NCI-H2196 (cell line): ENCODE data around the gene FALEC.

Experiments used
- DNase-seq: peaks from one replicate; lab custom pipeline; 2025; ENCODE audit not compliant: unreplicated experiment; lab: John Stamatoyannopoulos, UW

FALEC gene

DNA sequence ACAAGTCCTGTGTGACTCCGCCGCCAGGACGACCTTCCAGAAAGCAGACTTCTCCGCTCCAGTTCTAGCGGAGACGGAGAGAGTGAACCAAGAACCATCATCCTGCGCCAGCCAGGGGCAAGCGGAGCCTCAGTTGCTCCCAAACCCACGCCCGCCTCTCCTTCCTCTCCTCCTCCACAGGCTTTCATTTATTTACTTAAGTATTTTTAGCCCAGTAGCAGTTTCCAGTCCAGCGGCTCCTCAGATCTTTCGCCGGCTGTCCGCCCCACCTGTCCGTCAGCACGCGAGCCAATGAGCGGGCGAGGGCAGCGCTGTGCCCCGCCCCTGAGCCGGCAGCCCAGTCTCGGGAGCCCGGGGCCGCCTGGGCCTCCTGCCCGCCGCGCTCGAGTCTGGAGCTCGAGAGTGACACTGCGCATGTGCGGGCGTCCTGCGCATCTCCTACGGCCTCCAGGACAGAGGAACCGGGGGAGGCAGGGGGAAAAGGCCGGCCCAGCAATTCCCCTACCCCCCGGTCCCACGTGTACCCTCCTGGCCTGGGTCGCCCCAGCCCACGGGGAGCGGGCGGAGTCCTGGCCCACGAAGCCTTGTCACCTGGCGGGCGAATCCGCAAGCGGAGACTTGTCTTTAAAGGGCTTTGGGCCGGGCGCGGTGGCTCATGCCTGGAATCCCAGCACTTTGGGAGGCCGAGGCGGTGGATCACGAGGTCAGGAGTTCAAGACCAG is at the start of gene FALEC:
Gene FALEC (plus strand): TSS at position 425 of the 722 bp plus-strand sequence.
- peak; percentile 96 for DNase-seq

DNA sequence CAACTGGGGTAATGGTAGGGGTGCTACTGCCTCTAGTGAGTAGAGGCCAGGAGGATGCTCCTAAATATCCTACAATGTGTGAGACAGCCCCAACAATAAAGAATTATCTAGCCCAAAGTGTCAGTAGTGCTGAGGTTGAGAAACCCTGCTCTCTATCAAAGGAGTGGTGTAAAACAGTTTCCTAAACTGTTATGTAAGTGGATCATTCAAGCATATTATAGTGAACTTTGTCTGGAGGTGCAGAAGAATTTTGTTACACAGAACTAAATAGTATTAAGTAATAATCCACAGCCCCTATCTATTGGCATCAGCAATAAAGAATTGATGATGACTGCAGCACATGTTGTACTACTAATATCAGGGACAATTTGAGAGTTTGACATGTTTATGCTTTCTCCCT is 48.6 kb upstream of the FALEC start:
- DNase-seq = no peak

DNA sequence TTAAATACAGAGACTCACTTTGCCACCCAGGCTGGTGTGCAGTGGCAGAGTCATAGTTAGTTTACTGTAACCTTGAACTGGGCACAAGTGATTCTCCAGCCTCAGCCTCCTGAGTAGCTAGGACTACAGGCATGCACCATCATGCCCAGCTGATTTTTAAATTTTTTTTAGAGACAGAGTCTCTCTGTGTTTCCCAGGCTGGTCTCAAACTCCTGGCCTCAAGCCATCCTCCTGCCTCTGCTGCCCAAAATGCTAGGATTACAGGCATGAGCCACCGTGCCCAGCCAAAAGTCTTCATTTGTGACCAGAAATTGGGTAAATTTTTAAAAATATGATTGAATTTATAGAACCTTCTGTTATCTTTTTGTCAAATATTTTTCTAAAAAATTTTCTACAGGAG is 46.3 kb upstream of the FALEC start:
- no peak for DNase-seq

DNA sequence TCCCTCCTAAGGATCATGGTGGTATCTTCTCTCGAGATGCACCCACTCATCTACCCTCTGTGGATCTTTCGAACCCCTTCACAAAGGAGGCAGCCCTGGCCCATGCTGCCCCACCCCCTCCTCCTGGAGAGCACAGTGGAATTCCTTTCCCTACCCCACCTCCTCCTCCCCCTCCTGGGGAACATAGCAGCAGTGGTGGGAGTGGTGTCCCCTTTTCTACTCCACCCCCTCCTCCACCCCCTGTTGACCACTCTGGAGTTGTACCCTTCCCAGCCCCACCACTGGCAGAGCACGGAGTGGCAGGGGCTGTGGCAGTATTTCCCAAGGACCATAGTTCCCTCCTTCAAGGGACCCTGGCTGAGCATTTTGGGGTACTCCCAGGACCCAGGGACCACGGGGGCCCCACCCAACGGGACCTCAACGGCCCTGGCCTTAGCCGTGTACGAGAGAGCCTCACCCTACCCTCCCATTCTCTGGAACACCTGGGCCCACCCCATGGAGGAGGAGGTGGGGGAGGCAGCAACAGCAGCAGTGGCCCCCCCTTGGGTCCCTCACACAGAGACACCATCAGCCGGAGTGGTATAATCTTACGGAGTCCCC is 42.9 kb upstream of the FALEC start:
- DNase-seq = no peak

DNA sequence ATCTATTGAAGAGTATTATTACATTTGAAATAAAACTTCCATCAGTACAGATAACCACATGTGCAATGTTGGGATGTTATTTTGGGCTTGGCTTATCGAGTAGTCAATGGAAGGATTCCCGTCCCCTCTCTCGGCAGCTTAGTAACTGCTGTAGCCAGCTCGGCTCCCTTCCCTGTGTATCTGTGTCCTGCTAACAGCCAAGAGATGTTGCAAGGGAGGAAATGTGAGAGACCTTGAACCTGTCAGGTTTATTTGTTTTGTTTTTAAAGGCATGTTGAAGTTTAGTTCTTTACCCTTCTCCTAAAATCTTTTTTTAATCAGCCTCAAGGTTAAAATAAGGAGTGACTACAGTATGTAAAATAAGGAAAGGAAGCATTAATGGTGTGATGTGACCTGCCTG is 41.9 kb upstream of the FALEC start:
- DNase-seq = no peak

DNA sequence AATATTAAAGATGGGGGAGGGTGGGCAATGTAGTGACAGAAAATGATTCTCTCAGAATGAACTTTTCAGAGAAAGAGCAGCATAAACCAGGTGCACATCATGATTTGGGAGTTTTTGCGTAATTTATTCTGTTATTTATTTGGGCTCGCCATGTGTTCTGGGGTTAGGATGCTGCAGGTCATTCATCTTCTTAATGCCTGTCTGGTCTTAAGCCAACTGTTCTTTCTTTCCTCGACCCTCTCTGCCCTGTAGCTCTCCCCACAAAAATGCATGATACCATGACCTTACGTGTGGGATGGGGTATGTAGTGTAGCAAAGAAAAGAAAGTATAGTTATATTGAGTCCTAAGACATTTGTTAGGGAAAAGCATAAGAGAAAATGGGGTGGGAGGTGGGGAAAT is 40.7 kb upstream of the FALEC start:
- DNase-seq = no peak

DNA sequence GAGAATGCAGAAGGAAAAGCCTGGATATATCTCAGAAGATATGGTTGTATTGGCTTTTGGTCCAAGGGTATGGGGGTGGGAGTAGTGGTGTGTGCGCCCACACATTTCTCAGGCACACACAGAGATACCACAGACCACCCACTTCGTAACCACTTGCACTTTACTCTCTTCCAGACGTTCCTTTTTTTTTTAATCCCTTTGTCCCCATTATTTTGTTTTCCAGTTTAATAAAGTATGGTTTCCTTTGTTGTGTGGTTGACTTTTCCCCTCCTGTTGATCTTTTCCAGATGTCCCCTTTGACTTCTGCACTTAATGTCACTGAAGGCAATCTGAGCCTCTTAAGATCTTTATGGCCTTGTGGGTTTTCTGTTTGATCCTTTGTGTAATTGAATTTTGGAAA is 38.8 kb upstream of the FALEC start:
- DNase-seq = no peak

DNA sequence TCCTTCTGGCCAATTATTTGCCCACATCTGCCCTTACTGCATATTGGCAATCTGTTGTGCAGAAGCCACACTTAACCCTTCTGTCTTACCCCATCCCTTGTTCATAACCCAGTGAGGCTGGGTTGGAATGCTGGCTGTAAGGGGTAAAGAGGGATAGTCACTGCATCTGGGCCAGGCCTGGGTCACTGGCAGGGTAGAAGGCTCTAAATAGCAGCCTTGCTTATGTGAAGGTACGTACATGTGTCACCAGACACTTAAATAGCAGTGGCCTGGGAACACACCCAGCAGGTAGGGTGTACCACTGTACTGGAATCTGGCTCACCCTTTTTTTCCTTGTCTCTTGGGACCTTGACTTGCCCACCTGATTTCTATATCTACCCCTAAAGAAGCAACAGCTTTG is 38.2 kb upstream of the FALEC start:
- DNase-seq = no peak

DNA sequence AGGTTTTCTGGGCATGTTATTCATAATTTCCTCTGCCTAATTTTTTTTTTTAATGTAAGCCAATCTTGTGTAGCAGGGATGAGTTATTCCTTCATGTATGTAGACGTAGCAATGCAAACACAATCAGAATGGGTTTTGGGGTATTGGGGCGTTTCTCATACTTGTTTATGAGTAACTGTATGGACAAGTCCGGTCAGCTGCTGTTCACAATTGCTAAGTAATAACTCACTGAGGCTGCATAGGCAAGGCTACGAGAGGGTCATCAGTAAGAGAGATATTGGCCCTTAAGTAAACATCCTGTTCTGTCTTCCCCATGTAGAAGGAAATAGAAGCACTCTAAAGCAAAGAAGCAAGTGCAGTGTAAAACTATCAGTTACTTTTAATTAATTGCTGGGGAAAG is 37.8 kb upstream of the FALEC start:
- DNase-seq = no peak

DNA sequence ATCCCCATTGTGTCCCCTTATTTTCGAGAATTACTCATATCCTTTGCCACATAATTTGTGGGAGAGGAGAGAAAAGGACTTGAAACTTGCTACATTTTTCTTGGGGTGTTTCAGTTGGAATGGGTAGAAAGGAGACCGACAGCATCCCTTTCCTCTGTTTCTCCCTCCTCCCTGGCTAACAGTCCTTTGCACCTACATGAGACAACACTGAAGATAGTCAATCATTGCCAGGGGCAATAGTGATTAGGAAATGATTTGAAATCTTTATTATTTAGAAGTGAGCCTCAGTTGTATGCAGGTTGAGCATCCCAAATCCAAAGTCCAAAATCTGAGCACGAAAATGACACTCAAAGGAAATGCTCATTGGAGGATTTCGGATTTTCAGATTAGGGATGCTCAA is 36.2 kb upstream of the FALEC start:
- no peak for DNase-seq

DNA sequence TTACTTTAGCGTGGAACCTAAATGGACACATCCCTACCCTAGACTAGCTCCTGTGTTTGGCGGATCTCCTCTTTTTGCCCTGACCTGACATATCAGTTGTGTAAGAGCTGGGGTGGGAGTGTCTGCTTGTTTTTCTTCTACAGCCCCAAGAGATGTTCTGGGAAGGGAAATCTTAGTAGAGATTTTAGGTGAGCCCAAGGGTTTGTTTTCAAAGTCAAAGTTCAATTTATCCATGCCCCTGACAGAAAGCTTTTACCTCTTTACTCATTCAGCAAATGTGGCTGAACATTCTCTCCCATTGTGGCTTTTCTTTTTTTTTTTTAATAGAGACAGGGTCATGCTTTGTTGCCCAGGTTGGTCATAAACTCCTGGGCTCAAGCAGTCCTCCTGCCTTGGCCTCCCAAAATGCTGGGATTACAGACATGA is 35.6 kb upstream of the FALEC start:
- no peak for DNase-seq

DNA sequence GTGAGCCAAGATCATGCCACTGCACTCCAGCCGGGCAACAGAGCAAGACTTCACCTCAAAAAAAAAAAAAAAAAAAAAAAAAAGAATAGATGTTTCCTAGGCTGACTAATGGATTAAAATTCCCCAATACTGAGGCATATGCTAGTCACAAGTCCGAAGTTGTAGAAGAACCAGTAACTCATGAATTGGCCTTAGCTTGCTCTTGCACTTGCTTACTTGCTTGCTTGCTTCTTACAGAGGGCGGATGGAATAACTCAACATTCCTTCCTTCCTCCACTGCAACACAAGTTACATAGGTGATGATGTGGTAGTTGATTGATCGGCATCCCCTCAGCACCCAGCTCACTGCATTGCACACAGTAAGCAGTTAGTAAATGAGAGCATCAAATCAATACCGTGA is 31.1 kb upstream of the FALEC start:
- no peak for DNase-seq

DNA sequence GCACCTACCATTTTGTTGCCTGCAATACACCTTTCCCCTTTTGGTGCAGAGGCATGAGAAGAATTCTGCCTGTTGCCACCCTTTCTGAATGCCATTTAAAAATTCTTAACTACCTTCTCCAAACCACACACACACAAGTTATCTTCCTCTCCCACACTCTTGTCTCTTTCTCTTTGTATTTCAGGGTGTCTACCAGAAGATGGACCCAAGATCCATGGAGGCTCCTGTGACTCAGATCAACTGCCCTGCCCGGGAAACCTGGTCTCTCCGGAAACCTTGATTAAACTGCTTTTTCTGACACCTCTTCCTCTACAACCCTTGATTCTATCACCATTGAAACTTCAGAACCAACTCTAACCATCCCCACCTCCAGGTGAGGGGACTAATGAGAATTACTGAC is 30.7 kb upstream of the FALEC start:
- no peak for DNase-seq

DNA sequence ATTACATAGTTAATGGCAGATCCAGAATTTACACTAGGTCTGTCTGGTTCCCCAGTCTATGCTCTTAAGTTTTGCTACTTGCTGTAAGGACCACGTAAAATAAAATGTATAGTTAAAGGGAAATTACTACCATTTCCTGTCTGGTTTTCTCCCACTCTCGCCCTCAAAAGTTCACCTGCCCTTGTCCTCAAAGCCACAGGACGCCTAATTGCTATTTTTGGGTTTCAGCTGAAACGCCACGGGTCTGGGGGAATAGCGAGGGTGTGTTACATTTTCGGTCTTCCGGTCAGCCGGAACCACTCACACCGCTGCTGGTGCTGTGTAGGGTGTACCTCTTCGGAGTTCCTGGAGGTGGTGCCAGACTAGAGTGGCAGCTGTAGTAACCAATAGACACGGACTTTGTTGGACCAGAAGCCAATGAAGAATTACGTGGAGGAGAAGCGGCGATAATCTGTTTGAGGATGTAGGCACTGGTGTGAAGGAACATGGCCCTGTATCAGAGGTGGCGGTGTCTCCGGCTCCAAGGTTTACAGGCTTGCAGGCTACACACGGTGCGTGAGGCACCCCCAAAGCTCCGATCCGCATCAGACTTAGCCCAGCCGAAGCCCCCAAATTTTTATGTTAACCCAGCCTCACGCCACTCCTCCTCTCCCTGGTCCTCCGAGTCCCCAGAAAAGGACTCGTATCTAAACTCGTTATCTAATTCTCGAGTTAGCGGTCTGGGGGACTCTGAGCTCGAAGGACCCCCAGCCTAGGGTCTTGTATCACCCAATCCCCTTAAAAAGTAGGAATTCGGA is 28.4 kb upstream of the FALEC start, which contains the start of gene TARS2:
Gene TARS2 (plus strand): TSS at position 454 of the 797 bp plus-strand sequence. CDS start 32 bp downstream, at position 486.
- DNase-seq = peak; percentile 96

DNA sequence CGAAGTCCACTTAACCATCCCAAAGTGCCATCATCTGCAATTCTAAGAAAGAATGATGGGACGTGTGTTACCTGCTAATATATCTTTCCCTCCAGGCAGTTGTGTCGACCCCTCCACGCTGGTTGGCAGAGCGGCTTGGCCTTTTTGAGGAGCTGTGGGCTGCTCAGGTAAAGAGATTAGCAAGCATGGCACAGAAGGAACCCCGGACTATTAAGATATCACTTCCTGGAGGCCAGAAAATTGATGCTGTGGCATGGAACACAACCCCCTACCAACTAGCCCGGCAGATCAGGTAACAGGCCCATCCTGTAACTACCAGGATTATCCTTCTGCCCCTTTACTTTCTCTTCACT is 27.8 kb upstream of the FALEC start:
- no peak for DNase-seq

DNA sequence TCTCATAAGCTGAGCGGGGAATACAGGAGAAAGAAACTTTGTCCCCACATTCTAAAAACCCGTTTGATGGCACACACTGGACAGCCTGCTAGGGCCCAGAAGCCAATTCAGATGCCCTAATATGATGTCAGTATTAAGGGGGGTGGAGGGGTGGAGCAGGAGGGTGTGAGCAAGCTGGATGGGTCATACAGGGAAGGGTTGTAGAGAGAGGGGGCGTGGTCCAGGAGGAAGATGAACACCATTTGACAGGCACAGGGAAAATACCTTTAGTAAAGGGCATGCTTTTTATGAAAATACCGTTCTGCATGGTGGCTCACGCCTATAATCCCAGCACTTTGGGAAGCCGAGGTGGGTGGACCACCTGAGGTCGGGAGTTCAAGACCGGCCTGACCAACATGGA is 22.4 kb upstream of the FALEC start:
- no peak for DNase-seq

DNA sequence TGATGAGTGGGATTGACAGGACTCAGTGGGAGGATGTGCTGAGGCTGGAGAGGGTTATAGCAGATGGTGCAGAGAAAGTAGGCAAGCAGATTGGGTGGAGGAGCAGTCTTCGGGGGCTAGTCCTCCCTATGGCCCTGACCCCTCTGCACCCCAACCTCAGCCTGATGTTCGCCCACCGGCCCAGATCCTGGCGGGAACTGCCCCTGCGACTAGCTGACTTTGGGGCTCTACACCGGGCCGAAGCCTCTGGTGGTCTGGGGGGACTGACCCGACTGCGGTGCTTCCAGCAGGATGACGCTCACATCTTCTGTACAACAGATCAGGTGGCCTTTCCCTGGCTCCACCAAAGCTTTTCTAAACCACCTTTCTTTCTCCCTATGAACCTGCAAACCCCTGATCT is 17.2 kb upstream of the FALEC start:
- DNase-seq = no peak

DNA sequence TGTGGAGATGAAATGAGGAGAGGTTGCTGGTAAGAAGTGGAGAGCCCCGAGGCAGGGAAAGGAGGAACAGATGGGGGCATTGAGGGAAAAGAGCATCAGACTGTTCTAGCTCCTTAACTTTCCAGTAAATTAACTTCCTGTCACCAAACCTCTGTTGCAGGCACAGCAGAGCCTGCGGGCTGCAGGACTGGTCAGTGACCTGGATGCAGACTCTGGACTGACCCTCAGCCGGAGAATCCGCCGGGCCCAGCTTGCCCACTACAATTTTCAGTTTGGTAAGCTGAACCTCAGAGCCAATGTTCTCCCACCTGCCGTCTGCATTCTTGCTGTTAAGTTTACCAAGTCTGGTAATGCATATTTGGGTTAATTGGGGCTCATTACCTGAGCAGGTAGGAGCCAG is 10.1 kb upstream of the FALEC start:
- DNase-seq = no peak

DNA sequence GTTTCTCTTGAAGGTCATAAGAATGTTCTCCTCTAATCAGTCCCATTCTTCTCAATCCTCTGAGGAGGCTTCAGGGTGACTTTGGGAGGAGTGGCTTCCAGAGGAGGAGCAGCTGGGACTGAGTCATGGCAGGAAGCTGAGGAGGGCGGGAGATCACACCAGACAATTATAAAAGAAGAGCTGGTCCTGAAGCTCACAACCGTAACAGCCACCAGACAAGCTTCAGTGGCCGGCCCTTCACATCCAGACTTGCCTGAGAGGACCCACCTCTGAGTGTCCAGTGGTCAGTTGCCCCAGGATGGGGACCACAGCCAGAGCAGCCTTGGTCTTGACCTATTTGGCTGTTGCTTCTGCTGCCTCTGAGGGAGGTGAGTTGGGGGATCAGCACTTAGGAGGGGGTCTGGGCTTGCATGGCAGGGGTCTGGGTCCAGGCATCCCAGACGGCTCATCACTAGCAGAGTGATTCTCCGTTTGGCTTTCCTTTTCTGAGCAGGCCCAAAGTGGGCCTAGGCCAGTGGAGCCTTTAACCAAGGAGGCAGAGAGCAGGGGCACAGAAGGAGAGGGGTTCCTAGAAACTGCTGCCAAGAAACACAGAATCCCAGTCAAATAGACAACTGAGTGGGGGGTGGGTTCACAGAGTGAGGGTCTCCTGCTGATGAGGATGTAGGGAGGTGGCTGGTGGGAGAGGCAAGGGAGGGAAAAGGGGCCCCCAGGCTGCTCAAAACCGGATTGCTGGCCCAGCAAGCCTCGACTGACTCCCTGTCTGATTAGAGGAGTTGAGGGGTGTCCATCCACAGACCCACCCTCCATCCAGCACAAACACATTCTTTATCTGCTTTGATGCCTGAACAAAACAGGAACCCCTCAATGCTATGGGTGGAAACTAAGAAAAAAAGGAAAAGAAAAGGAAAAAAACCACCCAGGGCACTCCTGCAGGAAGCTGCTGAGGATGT is 7.4 kb upstream of the FALEC start, which contains the start of gene ECM1:
Gene ECM1 (plus strand): TSS at position 198 of the 953 bp plus-strand sequence. CDS start 101 bp downstream, at position 299.
- DNase-seq = peak; percentile 43

DNA sequence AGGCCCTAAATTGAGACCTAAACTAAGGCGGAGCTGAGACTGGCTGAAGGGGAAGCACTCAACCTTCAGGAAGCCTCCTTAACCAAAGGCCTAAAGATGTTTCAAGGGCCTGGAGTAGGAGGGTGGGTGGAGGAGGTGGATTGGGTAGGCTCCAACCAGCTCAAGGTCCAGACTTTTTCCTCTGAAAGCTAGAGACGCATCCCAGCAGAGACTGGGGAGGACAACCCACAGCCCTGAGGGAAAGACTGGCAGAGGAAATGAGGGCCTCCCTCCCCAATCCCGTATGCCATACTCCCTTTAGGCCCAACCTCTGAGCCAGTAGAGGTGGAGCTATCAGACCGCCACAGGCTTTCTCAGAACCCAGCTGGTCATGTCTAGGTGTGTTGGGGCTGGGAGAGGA is 6.6 kb upstream of the FALEC start:
- no peak for DNase-seq

DNA sequence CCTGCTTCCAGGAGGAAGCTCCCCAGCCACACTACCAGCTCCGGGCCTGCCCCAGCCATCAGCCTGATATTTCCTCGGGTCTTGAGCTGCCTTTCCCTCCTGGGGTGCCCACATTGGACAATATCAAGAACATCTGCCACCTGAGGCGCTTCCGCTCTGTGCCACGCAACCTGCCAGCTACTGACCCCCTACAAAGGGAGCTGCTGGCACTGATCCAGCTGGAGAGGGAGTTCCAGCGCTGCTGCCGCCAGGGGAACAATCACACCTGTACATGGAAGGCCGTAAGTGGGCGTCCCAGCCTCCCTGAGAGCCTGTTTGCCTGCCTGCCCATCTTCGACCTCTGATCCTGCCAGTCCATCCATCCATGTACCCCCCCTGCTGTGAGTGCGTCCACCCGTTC is 4.0 kb upstream of the FALEC start:
- DNase-seq = no peak
